ENCODE data around the gene ZCCHC8.
A peak's percentile ranks its signal among the peaks of the same experiment; 100 is the strongest.

ZCCHC8 gene

DNA sequence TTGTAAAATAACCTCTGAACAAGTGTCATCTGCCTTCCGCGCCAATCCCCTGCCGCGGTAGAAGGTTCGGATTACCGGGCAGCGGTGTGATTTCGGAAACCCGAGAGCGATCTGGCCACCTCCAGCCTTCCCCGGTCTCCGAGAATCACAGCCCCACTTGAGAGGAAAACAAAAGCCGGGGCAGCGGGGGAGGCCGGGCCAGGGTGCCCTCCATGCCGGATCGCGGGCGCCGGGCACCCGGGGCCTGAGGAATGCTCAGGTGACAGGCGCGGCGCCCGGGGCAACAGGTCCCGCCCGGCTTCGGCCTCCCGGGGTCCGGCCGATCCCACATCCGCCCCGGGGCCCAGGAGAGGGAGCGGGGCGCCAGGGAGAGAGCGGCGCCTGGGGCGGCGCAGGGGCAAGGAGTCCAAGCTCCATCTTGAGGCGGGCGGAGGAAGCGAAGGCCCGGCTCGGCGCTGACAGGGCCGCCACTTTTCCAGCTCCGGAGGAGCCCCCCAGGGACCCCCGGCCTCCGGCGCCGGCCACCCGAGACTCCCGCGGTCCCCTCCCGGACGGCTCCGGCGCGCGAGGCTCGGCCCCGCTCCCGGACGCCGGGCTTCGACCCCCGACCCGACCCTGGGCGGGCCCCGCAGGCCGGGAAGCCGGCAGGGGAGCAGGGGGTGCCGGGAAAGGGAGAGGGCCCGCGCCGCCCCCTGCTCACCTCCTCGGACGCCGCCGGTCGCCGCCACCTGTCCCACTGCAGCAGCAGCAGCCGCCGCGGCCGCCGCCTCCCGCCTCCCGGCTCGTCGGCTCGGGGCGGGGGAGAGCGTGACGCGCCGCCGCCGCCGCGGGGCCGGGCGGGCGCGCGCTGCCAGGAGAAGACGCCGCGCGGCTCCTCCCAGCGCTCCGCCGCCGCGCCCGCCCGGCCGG is 78.7 kb downstream of the ZCCHC8 start, which contains the start of gene CLIP1:
Gene CLIP1, minus strand, starts transcription at position 849 of the 909 bp plus-strand sequence. CDS start 42,217 bp downstream, outside the sequence.
- DNase-seq: peak; percentile 13 to 60

Data from NCI-H524 (cell line).